Gastroesophageal sphincter (tissue), 3 donors: ENCODE data around the gene SCYGR3.

ENCODE experiments used
- CTCF ChIP-seq, 4 experiments: fragments of 200-600 bp in 2 of 4; fragments of 450-650 bp in 2 of 4; sonication (generic) in 1 of 4; IDR thresholded peaks; one replicate each; pipeline ENCODE4 v1.5.1; 2017 to 2019; ENCODE audit warnings: antibody characterized with exemption in 4 of 4, mild to moderate bottlenecking in 2 of 4, moderate library complexity in 2 of 4
- EP300 ChIP-seq: sonication (generic); formaldehyde crosslinking; IDR thresholded peaks from one replicate; pipeline ENCODE4 v1.6.1; 2017; ENCODE audit warnings: antibody characterized with exemption, mild to moderate bottlenecking
- POLR2A ChIP-seq, 2 donors: fragments of 450-650 bp; IDR thresholded peaks; one replicate each; pipeline ENCODE4 v1.6.1; 2017; ENCODE audit warnings: antibody characterized with exemption in 2 of 2, mild to moderate bottlenecking in 2 of 2, moderate library complexity in 1 of 2
- POLR2AphosphoS5 ChIP-seq: sonication (generic); formaldehyde crosslinking; IDR thresholded peaks from one replicate; pipeline ENCODE4 v1.6.1; 2017; ENCODE audit warnings: antibody characterized with exemption

DNA sequence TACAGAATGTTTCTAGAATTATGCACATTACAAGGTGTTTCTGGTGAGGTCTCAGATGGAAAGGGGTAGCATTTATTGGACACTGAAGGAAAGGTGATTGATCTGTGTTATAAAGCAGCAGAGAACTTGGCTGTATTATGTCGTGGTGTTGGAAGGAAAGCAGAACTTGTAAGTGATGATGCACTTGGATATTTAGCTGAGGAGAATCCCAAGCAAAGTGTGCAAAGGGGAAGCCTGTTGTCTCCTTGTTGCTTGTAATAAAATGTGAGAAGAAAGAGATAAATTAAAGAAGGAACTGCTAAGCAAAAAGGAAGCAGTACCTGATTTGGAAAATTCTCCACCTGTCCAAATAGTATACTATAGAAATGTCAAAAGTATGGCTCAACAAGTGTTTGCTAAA is 39.8 kb upstream of the SCYGR3 start:
- TF ChIP-seq CTCF (IDR thresholded peaks at IDR 0.05): no peak
- no peak for TF ChIP-seq POLR2A (IDR thresholded peaks at IDR 0.05)
- TF ChIP-seq EP300: no peak
- no peak for TF ChIP-seq POLR2AphosphoS5
